Hematopoietic multipotent progenitor cell treated with erythropoietin and hydrocortisone succinate and interleukin-3 and kit ligand, for 17 days (in vitro differentiated cells): ENCODE results near the gene IER3.

Experiments used
- DNase-seq: peaks from one replicate; pipeline ENCODE4 v3.0.0-alpha.2; 2015; ENCODE audit warnings: low spot score

Gene IER3

DNA sequence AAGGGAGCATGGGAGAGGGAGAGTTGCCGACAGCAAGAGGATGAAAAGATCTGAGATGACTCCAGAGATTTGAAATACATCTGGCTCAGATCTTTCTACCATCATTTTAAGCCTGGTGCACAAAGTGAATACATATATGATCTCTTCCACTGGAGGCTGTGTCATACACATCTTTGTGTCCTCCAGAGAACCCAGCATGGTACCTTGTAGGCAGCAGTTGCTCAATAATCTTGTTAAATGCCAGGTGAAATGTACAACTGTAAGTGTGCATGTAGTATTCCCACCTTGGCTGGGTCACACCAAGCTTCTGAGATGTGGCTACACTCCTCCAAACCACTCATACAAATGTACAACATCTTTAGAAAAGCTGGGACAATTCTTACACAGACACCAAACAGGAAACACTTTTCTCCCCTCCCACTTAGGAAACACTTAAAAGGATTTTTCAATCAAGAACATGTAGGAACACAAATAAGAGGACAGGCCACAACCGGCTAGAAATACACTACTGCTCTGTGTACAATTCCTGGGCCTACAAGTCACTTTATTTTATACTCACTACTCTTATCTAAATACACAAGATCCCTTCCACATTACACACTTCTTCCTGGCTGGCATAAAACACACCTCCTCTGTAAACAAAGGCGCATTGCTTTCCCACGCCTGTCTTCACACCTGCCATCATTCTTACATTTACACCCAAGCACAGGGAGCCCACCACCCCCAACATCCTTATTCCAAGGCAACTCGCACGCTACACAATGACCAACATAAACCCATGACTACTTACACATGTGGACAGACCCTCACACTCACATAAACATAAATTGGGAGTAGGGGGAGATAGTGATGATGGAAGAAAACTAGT, 3.8 kb upstream of the IER3 start:
- no peak for DNase-seq

- DNase-seq: no peak
These were observed 2.9 kb upstream of the IER3 start for GRCh38 chr6:30747300-30747687.

DNA sequence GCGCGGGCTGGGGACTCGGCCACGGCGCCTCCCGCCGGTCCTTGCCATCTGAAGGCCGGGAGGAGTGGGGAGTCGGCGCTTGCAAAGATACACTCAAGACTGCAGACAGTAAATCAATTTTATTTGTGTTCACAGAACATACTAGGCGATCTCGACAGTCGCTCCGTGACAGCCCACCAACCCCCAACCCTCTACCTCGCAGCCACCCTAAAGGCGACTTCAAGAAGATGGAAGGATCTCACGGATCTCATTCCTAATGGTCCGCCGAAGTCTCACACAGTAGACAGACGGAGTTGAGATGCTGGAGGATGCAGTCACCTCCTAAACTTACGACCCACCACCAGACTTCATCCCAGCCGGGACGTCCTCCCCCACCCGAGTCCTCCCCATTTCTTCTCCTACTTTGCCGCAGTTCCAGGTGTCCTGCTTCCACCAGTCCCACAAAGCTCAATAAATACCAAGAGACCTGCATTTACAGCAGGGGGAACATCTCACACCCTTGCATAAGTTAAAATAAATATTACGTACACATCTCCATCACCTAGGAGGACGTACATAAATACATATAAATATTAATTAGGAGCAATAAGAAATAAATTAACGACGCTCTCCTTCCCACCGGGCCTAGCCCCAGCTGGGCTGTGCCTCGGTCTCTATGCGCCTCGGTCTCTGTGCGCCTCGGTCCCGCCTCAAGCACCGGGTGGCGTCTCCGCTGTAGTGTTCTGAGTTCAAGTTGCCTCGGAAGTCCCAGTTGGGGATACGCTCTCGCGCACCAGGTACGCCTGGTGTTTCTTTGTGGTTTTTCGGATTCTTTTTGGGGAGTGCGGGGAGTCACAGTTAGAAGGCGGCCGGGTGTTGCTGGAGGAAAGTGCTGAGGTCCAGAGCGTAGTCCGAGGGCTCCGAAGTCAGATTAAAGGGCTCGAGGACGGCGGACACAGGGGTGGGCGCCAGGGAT, 971 bp downstream of the IER3 start:
- DNase-seq: peak; percentile 56

DNA sequence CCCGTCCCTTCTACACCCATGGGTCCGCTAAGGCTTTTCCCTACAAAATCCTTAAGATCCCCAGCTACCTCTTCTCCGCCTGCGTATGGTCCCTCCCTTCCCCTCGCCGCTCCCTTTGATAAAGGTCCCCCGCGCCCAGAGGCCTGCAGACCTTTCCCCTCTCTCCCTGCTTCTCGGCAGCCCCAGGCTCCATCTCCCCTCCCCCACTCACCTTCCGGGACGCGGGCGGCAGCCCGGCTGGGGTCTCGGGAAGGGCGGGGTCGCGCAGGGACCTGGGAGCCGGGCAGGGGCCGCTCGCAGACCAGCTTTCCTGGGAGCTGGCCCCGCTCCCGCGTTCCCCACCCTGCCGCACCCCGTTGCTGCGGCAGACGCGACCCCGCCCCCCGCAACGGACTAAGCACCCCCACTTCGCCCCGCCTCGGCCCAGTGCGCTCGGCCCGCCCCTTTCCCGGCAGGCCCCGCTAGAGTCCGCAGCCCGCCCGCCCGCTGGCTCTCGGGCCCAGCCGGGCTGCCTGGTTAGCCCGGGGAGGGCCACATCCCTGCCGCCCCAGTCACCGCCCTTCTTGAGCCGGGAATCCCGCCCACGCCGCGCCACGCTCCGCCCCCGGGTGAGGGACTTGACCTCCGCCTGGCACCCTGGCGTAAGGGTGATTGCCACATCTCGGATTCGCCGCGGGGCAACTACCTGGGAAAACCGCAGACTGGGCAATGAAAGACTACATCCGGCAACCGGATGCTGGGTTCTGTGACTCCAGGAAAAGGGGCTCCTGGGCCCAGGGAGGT, 1.8 kb downstream of the IER3 start, which contains the start of gene FLOT1:
TSS of gene FLOT1 (minus strand) at position 372 of the 783 bp plus-strand sequence. CDS start 498 bp downstream, outside the sequence.
- peak; percentile 93 for DNase-seq

GRCh38 chr6:30741789-30742315, 2.5 kb downstream of the IER3 start:
- no peak for DNase-seq

DNA sequence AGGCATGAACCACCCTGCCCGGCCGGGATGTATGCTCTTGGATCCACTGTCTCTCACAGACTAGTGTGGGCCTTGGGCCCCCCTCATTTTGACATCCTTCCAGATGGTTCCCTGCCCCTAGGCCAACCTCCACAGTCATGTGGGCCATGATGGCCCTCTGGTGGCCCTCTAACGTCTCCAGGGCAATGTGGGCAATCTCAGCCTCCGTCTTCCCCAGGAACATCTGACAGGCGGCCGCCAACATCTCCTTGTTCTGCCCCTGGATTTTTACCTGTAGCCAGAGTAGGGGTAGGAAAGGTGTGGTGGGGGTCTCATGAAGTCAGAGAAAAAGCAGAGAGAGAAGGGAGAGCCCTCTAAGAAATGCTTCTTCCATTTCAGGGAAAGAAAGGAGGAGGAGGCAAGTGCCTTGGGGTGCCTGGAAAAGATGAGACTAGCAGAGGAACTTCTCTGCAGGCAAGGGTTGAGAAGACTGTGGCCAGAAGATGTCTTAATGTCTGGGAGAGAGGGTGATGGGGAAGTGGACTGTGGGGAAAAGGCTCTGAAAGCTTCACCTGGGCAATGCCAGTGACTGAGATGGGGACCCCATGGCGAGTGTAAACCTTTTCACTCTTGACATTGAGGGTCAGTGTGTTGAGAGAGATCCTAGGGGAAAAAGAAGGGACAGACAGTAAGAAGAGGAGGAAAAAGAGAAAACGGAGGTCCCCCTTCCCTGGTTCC, 3.1 kb downstream of the IER3 start:
- DNase-seq: peak; percentile 25

DNA sequence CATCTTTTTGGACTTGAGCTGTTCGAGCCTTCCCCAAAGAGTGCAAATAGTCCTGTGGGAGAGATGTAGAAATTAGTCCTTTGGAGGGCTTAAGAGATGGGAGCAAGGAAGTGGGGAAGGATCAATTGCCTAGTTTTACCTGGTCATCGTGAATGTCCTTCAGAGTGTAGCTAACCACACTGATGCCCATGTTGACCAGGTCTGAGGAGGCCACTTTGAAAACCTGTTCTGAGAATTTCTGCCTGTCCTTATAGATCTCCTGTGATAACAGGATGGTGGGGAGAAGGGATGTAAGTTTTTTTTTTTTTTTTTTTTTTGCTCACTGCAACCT, 3.8 kb downstream of the IER3 start:
- no peak for DNase-seq

- no peak for DNase-seq
These were observed 5.8 kb downstream of the IER3 start for GRCh38 chr6:30738532-30738931.

DNA sequence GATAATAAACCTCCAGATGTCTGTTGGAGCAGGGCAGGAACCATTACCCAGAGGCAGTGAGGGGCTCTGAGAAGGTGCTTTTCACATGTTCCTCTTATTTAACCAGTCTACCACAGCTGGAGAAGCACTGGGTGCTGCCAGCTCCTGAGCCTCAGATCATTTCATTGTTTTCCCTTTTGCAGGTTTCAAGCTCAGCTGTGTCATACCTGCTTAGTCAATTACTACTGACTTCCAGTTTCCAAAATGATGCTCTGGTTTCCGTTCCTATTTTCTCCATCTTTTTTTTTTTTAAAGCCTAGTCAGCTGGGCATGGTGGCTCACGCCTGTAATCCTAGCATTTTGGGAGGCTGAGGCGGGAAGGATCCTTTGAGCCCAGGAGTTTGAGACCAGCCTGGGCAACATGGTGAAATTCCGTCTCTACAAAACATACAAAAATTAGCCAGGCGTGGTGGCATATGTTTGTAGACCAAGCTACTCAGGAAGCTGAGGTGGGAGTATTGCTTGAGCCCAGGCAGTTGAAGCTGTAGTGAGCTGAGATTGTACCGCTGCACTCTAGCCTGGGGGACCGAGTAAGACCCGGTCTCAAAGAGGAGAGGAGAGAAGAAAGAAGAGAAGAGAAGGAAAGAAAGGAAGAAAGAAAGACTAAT, 8.6 kb downstream of the IER3 start:
- DNase-seq: no peak

DNA sequence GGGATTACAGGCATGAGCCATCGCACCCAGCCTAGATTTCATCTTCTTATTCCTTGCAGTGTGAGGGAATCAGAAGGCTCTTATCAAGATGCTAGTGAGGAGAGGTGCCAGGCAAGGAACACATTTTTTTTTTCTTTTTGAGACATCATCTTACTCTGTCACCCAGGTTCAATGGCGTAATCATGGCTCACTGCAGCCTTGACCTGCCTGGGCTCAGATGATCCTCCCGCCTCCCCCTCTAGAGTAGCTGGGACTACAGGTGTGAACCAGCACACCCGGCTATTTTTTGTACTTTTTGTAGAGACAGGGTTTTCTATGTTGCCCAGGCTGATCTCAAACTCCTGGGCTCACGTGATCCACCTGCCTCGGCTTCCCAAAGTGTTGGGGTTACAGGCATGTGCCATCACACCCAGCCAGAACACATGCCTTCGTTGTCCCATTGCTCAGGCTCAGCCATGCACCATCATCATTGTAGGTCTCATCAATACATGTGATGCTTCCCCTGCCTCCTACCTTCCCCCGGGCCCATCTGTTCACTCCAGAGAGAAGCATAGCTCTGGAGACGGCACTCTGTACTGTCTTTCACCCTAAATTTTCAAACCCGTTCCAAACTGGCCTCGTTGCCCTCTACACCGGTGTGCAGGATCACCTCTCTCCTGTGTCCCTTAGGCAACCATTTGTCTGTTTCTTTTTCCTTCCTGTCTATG, 12.0 kb downstream of the IER3 start:
- DNase-seq: no peak

GRCh38 chr6:30730601-30731435, 13.5 kb downstream of the IER3 start:
- peak; percentile 56 for DNase-seq

DNA sequence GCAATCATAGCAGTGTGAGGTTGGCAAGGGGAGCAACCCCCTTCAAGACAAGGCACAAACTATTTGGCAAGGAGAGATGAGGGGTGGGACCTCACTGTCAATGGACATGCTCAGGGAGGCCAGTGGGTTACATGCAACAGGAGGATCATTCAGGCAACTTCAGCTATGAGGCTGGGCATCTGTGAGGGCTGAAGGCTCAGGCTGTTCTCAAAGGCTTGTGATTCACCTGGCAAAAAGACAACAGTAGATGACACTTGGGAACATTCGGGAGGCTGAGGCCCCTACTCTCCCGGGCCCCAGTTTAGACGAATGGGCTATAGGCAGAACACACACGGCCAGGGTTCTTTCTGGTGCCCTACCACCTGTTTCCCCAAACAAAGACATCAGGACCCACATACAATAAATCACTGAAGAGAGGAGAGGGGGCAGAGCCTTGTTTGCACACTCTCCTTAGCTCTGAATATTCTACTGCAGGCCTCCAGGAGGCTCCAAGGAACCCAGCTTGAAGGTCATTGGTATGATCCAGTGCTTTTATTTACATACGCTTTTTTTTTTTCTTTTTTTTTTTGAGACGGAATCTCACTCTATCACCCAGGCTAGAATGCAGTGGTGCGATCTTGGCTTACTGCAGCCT, 16.3 kb downstream of the IER3 start:
- no peak for DNase-seq

- no peak for DNase-seq
These were observed 17.6 kb downstream of the IER3 start for GRCh38 chr6:30726506-30727413.

GRCh38 chr6:30725713-30726505, 18.4 kb downstream of the IER3 start:
- DNase-seq: no peak

DNA sequence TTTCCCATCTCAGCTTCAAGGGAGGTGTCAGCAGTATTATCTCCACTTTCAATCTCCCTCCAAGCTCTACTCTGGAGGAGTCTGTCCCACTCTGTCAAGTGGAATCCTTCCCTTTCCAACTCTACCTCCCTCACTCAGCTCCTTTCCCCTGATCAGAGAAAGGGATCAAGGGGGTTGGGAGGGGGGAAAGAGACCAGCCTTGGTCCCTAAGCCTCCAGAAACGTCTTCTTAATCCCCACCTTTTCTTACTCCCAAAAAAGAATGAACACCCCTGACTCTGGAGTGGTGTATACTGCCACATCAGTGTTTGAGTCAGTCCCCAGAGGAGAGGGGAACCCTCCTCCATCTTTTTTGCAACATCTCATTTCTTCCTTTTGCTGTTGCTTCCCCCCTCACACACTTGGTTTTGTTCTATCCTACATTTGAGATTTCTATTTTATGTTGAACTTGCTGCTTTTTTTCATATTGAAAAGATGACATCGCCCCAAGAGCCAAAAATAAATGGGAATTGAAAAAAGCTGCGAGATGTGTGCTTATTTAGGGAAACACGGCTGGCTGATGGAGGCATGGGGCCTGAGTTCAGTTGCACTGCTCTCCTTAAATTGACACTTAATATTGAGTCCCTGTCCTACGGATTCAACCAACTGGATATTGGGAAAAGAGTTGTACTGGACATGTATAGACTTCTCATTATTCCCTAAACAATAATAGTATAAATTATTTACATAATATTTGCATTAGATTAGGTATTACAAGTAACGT, 19.3 kb downstream of the IER3 start:
- no peak for DNase-seq
